Lung (tissue), 12 donors: ENCODE data around the gene PDX1. TPM values are rescaled to one million over a fixed set of nuclear protein-coding genes. Genes with fewer than 3 reads are reported as not detected.

ENCODE experiments used
- ATAC-seq: fragments of 200-7000 bp; cut with Tn5 transposase; one replicate; pipeline ENCODE4 v1.9.1; 2020; ENCODE audit warnings: moderate number of reproducible peaks; ENCODE audit not compliant: insufficient read depth, low FRiP score
- DNase-seq, 3 donors: peaks; one replicate each; pipeline ENCODE4 v3.0.0-alpha.2; 2013 to 2017
- H3K27ac ChIP-seq, 2 donors: one replicate each; pipeline ENCODE4 v1.5.1; 2013; ENCODE audit warnings: mild to moderate bottlenecking in 2 of 2, moderate library complexity in 2 of 2, control low read depth in 1 of 2, inconsistent platforms in 1 of 2, low read depth in 1 of 2, low read length in 1 of 2
- H3K27me3 ChIP-seq, 3 donors: one replicate each; pipeline ENCODE4 v1.5.1; 2013; ENCODE audit warnings: low read length in 2 of 3; ENCODE audit not compliant: control insufficient read depth in 3 of 3, insufficient read depth in 3 of 3
- H3K36me3 ChIP-seq, 4 donors: one replicate each; pipeline ENCODE4 v1.5.1; 2013; ENCODE audit warnings: low read length in 4 of 4, mild to moderate bottlenecking in 1 of 4, moderate library complexity in 1 of 4; ENCODE audit not compliant: control insufficient read depth in 4 of 4, insufficient read depth in 4 of 4
- H3K4me1 ChIP-seq, 5 donors: one replicate each; pipeline ENCODE4 v1.5.1; 2013; ENCODE audit warnings: low read length in 5 of 5, mild to moderate bottlenecking in 2 of 5, moderate library complexity in 1 of 5; ENCODE audit not compliant: control insufficient read depth in 5 of 5, insufficient read depth in 5 of 5
- H3K4me3 ChIP-seq: one replicate; pipeline ENCODE4 v1.5.1; 2013; ENCODE audit warnings: mild to moderate bottlenecking, control low read depth, moderate library complexity
- H3K9ac ChIP-seq, 2 donors: one replicate each; pipeline ENCODE4 v1.5.1; 2013; ENCODE audit warnings: low read length in 2 of 2, control low read depth in 1 of 2; ENCODE audit not compliant: insufficient read depth in 1 of 2
- H3K9me3 ChIP-seq, 4 donors: one replicate each; pipeline ENCODE4 v1.5.1; 2013; ENCODE audit warnings: low read length in 3 of 4, mild to moderate bottlenecking in 1 of 4, moderate library complexity in 1 of 4; ENCODE audit not compliant: control insufficient read depth in 4 of 4, insufficient read depth in 3 of 4
- CTCF ChIP-seq: IDR thresholded peaks from 2 replicates; pipeline ENCODE4 v1.5.1; 2012; ENCODE audit warnings: mild to moderate bottlenecking; ENCODE audit errors: control extremely low read depth, extremely low read depth
- WGBS, 2 donors: extraction: QIAGEN DNeasy Blood & Tissue Kit; methylation state at CpG; one replicate each; pipeline ENCODE4 v1.1.7; 2013; 5-methylcytosine and 5-hydroxymethylcytosine counted together
- polyA plus RNA-seq, 2 donors: library from polyadenylated mRNA; stranded (reverse); fragments of 200-250 nt; gene quantifications; one replicate each; pipeline ENCODE4 v1.2.1, GENCODE V29; 2013
- total RNA-seq, 2 donors: library from RNA; depleted of rRNA in 1 of 2; stranded (reverse); fragments of >200 nt in 1 of 2; gene quantifications; one replicate each; pipeline ENCODE4 v1.2.1, GENCODE V29; 2014 to 2021
- donor health status: control.
- donor health status: control.
- donor health status: Bipolar disorder and iron deficiency.
- donor health status: healthy.
- donor health status: DM: yes; HTN: yes; CAD: no.

Gene PDX1
- total and polyA plus RNA-seq, 4 donors: not detected

GRCh38 chr13:27915301-27916207, 4.2 kb upstream of the PDX1 start:
- Histone ChIP-seq H3K4me1 (peaks cover 0 to 17% (median 0%) of the 10 kb centered on the region in 5 donors), H3K9ac (no peak overlapping the region), H3K36me3 (no peaks in the 10 kb centered on the region), H3K9me3 (peaks cover 0 to 16% (median 0%) of the 10 kb centered on the region in 4 donors), H3K27me3 (peaks cover 25 to 89% (median 74%) of the 10 kb centered on the region in 3 donors), H3K27ac (no peak overlapping the region), H3K4me3 (no peak overlapping the region)
- 36 to 46% methylated on average over 10 of the region's 10 CpGs for WGBS, 2 donors
- DNase-seq: no peak
- no peak for TF ChIP-seq CTCF
- no peak for ATAC-seq

- TF ChIP-seq CTCF: no peak
- Histone ChIP-seq H3K9me3 (peaks cover 0 to 16% (median 0%) of the 10 kb centered on the region in 4 donors), H3K27ac (no peak overlapping the region), H3K27me3 (peaks cover 21 to 93% (median 82%) of the 10 kb centered on the region in 3 donors), H3K4me1 (peaks cover 0 to 23% (median 0%) of the 10 kb centered on the region in 5 donors), H3K36me3 (no peaks in the 10 kb centered on the region), H3K4me3 (no peak overlapping the region), H3K9ac (no peak overlapping the region)
- DNase-seq (no peak), ATAC-seq (no peak)
- 6% methylated on average over 48 of the region's 48 CpGs for WGBS, 2 donors
Observed at GRCh38 chr13:27917121-27917947, 2.5 kb upstream of the PDX1 start.

- Histone ChIP-seq H3K4me1 (peaks cover 0 to 23% (median 0%) of the 10 kb centered on the region in 5 donors), H3K4me3 (no peak overlapping the region), H3K27me3 (peaks cover 21 to 94% (median 85%) of the 10 kb centered on the region in 3 donors), H3K9me3 (peaks cover 0 to 16% (median 0%) of the 10 kb centered on the region in 4 donors), H3K9ac (no peak overlapping the region), H3K27ac (no peak overlapping the region), H3K36me3 (no peaks in the 10 kb centered on the region)
- DNase-seq: no peak
- TF ChIP-seq CTCF: no peak
- no peak for ATAC-seq
- 9 to 10% methylated on average over 46 of the region's 46 CpGs for WGBS, 2 donors
Observed at GRCh38 chr13:27918041-27918917, 1.5 kb upstream of the PDX1 start.
